ENCODE data around the gene NOTCH4.

- TF ChIP-seq GATA2 (IDR thresholded peaks at IDR 0.05; ENCODE audit: low read depth, low read length) (no peak), GATA3 (IDR thresholded peaks at IDR 0.05; ENCODE audit: low read depth, low read length) (no peak)
Measured at GRCh38 chr6:32215617-32216016, 8.2 kb downstream of the NOTCH4 start.
